ENCODE results near the gene STAC.

STAC gene

DNA sequence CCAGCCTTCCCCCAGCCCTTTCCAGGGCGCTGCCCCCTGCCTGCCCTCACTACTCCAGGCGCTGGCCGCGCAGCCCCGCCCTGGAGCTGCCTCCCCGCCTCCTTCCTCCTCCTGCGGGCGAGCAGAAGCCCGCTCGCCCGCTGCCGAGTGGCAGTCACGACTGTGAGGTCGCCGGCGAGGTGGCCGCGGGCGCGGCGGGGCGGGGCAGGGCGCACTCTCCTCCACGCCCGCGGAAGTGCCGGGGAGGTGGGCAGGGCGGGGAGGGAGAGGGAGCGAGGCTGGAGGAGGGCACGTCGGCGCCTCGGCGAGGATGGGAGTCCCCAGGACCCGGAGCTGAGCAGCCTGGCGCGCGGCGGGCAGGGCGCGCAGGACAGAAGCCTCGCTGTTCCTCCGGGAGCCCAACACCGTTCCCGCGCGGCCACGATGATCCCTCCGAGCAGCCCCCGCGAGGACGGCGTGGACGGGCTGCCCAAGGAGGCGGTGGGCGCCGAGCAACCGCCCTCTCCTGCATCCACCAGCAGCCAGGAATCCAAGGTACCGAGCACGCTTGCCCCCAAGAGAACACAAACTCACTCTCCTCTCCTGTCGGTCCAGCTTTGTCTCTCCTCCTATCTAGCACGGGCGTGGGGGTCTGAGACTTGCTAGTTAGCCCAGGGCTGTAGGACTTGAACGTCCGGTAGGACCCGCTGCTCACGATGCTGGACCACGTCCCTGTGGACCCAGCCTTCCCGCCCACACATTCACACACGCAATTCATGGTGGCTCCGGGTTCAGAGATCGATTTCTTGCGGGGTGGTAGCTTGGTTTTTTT, at the start of gene STAC:
Gene STAC, plus strand, starts transcription at position 284 of the 811 bp plus-strand sequence. Its CDS starts 140 bp downstream, at position 424.
- peak; percentile 26 for DNase-seq

GRCh38 chr3:36332139-36332538, 48.2 kb upstream of the STAC start:
- no peak for DNase-seq

- DNase-seq: no peak
Measured at GRCh38 chr3:36362216-36362615, 18.1 kb upstream of the STAC start.

DNA sequence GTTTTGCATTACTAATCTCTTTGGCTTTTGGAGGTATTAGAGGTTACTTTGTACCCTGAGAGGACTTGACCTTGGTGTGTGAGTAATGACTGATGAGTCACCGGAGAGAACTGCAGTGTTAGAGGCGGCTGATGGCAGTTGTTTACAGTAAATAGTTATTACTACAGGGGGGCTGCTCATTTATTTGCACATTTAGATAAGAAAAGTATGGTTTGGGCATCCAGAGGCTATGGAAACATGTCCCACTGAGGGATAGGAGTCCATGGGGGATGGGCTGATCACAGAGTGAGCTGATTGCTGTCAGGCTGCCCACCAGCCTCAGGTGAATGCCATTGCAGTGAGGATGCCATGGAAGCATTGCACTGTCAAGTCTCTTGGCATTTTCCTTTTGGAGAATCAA, 17.3 kb upstream of the STAC start:
- no peak for DNase-seq

DNA sequence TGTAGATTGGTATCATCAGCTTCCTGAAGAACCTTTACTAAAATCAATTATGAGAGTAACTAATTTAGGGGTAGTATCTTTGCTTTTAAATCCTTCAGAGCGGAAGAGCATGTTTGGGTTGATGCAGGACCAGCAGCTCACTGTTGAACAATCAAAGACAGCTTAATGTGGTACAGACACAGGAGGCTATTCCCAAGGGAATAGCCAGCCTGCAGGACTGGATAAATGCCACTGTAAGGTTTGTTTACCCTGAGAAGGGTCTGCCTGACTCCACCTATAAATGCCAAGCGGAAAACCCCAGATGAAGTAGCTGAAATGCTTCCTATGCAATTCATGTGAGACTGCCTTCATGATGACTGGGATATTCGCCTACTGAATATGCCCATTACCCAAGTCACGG, 16.0 kb upstream of the STAC start:
- no peak for DNase-seq

GRCh38 chr3:36365829-36366228, 14.5 kb upstream of the STAC start:
- no peak for DNase-seq

- no peak for DNase-seq
Measured at GRCh38 chr3:36366308-36366707, 14.0 kb upstream of the STAC start.

DNA sequence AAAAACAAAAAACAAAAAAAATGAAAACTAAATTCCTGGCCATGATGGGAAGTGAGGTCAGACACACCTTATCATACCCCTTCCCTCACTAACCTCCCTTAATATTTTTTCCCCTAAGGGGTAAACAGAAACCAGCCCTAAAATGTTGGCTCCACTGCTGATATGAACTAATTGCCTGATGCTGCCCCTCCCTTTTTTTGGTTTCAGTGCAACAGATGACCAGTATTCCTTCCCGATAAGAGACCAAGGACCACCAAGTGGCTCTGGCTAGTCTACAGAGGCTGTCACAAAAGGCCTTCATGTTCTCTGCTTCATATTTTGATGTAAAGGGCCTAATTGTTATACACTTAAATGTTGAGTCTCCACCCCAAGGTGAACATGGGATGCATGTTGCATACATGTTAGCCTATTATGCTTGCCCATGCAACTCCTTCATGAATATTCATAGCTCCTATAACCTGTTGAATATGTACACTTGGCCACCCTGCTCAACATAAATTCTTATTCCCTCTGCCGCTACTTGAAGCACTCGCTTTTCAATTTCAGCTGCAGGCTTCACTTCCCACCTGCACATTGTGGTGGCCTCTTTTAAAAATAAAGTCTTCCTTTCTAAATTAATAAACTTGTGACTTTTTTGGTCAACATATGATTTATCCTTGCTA, 12.3 kb upstream of the STAC start:
- DNase-seq: no peak

DNA sequence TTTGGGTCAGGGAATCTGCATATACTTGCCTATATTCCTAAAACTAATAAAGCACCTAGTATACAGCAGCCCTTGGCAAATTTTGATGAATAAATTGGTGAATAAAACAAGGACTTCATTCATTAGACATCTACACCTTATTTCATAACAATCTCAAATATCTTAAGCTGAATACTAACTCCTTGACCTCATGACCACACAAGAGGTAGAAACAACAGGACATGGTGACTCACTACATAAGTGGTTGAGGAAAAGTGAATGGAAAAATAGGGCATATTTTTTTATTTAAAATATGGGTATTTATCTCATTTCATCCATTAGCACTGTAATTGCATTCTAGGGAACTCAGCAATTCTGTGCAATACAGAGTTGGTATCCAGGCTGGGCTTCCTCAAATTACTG, 7.8 kb upstream of the STAC start:
- no peak for DNase-seq

- DNase-seq: no peak
Measured at GRCh38 chr3:36373084-36373483, 7.2 kb upstream of the STAC start.

GRCh38 chr3:36373666-36374065, 6.6 kb upstream of the STAC start:
- no peak for DNase-seq

GRCh38 chr3:36379872-36380220, 458 bp upstream of the STAC start:
- DNase-seq: no peak

- DNase-seq: no peak
Measured at GRCh38 chr3:36381311-36381956, 1.1 kb downstream of the STAC start.

DNA sequence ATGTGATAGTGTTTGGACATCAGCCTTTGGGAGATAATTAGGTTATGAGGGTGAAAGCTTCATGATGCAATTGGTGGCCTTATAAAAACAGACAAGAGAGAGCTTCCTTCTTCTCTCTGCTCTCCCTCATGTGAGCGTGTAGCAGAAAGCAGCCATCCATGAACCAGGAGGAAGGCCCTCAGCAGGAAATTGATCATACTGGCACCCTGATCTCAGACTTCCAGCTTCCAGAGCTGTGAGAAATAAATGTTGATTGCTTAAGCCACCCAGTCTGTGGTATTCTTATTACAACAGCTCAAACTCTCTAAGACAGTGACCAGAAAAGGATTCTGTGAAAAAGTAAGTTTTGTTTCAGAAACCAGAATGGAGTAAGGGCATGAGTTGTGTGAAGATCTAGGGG, 13.3 kb downstream of the STAC start:
- no peak for DNase-seq

- no peak for DNase-seq
Measured at GRCh38 chr3:36394176-36394575, 13.9 kb downstream of the STAC start.

DNA sequence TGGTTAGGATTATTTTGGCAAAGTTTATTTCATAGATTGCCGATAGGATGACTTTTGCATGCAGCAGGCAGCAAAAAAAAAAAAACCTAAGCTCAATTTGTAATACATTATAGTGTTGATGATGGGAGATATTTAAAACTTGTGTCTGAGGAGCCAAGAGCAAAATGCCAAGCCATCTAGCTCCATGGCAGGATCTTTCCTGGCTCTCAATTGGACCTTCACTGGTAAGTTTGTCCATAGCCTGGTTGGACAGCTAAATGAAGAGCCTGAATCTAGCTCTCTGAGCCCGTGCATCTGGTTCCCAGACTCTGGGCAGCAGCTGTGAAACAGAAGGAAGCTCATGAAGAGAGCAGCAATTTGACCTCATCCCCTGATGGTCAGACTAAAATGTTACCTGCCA, 17.5 kb downstream of the STAC start:
- DNase-seq: no peak

DNA sequence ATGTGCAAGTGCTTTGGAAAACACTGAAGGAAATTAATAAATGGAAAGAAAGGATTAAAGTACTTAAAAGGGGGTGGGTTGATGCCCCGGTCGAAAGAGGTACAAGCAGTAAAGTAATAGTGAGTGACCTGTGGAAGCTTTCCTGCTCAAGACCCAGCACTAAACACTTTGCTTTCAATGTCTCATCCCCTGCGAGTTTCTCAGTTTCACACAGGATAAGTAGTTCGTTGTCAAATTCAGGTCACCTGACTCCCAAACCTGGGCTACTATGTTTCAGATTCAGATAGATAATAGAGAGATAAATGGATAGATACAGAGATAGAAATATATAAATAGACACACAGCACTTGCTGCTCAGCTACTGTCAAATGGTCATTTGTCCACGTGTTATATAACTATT, 19.6 kb downstream of the STAC start:
- DNase-seq: no peak

GRCh38 chr3:36401056-36401455, 20.8 kb downstream of the STAC start:
- no peak for DNase-seq

DNA sequence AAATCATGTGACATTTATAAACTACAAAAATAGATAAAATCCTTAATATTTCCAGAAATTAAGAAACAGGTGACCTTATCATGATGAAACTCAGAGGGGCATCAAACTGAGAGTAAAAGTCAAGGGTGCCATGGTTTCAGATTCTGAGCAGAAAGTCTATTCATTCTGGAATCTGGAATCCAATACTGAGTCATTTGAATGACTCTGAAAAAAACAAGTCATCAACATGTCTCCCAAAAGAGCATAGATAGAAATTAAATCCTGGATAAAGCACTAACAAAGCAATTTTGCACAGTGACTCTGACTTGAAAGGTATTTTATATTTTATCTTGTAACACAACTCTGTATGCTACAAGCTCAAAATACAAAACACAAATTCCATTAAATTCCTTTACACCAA, 23.4 kb downstream of the STAC start:
- DNase-seq: no peak

DNA sequence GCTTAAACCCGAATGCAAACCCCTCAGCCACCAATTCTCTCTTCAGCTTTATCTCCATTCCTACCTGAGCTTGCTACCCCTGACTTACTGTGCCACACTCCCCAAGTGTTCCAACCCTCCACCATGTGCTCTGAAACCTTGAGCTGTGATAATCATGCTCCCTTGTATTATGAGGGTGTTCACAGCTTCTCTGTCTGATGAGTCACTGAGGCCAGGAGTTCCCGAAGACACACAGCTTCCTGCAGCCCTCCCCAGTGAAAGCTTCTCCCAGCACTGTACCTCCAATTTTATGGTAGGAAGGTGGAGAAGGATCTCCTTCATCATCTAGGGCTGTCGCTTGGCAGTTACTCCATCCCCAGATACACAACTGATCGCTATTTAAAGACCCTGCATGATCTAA, 24.9 kb downstream of the STAC start:
- no peak for DNase-seq

DNA sequence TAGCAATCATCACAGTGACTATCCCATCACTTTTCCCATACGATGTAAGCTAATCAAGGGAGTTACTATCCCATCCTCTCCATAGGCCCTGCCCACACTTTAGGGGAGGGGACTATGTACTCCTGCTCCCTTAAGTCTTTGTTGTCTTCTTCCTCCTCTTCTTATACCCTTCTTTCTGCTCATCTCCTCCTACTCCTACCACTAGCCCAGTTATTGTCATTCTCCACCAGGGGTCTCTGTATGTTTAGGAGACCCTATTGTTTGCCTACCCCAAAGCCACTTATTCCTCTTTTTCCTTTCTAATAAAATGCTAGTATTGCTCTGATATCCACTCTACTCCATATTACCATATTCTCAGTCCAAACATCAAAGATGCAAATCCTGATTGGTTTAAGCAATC, 27.8 kb downstream of the STAC start:
- no peak for DNase-seq

GRCh38 chr3:36409862-36410261, 29.6 kb downstream of the STAC start:
- DNase-seq: no peak

GRCh38 chr3:36411587-36411986, 31.3 kb downstream of the STAC start:
- DNase-seq: no peak

GRCh38 chr3:36416599-36416998, 36.3 kb downstream of the STAC start:
- no peak for DNase-seq

All from stimulated activated CD8-positive, alpha-beta memory T cell treated with anti-CD3 and anti-CD28 coated beads, Interleukin-4, amount 100 ng/mL, for 48 hours (primary cell).